NCI-H1092 (cell line): ENCODE data around the gene WDR87.
"Not testable (repeated sequence)": the region's sequence is repeated elsewhere in the genome, so short reads cannot be mapped to it uniquely, and the experiment has no call there.

Source experiments
- DNase-seq: peaks from one replicate; lab custom pipeline; 2025; lab: John Stamatoyannopoulos, UW

Gene WDR87

GRCh38 chr19:37877147-37877546, 29.2 kb downstream of the WDR87 start:
- DNase-seq: no peak

- no peak for DNase-seq
Observed at GRCh38 chr19:37876032-37876431, 30.4 kb downstream of the WDR87 start.

GRCh38 chr19:37874784-37875183, 31.6 kb downstream of the WDR87 start:
- DNase-seq: no peak

GRCh38 chr19:37872383-37872782, 34.0 kb downstream of the WDR87 start:
- DNase-seq: no peak

- no peak for DNase-seq
Observed at GRCh38 chr19:37869766-37870340, 36.5 kb downstream of the WDR87 start.

GRCh38 chr19:37867831-37868230, 38.6 kb downstream of the WDR87 start:
- DNase-seq: no peak

GRCh38 chr19:37865930-37866329, 40.5 kb downstream of the WDR87 start:
- DNase-seq: not testable (repeated sequence)

- DNase-seq: no peak
Observed at GRCh38 chr19:37864501-37864900, 41.9 kb downstream of the WDR87 start.

- DNase-seq: peak; percentile 42
Observed at GRCh38 chr19:37855098-37855497, 51.3 kb downstream of the WDR87 start.

GRCh38 chr19:37845932-37846331, 60.5 kb downstream of the WDR87 start:
- DNase-seq: no peak
